GM19025 (cell line): ENCODE measurements around the gene KNDC1.

Source experiments
- ATAC-seq: cut with Tn5 transposase; IDR thresholded peaks from one replicate; pipeline ENCODE4 v1.9.1; 2021; ENCODE audit warnings: mild to moderate bottlenecking, low read depth, moderate library complexity; ENCODE audit not compliant: unreplicated experiment

Gene KNDC1

DNA sequence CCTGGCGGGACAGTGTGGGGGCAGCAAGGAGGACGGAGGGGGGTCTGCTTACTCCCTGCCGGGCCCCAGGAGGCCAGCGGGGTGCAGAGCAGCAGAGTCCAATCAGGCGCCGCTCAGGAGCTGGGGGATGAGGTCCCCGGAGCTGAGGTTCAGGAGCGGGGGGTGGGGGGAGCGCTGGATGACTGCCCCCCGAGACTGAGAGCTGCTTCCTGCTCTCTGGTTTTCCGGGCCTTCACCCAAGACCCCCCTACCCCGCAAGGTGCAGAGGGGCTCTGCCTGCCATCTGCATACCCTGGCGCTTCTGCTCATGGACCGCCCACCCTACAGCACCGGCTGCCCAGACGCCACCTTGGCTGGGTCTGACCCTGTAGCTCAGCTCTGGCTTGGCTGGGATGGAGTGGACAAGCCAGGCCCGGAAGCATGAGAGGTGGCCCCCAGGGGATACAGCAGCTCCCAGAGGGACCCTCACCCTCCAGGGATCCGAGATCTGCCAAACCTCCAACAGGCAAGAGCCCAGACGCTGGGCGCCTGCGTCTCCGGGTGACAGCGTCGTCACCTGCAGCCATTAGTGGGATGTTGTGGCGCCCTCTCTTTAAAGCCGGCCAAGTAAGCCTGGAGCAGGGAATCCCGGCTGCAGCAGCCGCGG is 930 bp downstream of the KNDC1 start:
- no peak for ATAC-seq

DNA sequence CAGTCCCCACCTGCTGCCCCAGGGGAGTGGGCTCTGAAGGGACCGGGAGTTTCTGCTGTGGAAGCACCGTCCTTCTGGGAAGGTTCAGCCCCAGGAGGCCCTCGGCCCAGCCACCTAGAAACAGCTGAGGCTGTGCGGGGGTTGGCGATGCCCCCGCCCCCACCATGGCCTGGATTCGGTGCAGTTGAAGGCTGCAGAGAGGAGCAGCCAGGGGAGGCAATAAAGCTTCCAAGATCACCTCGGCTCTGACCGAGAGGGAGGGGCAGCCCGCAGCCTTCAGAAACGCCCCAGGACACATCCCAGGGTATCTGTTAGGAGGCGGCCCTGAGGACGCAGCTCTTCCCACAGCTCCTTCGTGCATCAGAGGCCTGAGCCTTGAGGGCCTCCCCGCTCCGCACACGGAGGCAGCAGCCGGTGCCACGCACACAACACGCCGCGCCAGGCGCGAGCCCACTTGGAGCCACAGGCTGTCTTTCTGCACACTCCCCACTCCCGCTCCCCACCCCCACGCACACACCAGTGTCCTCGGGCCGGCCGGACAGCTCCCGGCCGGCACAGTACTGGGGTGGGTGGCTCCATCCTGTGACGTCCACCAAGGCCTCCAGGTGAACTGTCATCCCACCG is 1.6 kb downstream of the KNDC1 start:
- no peak for ATAC-seq

DNA sequence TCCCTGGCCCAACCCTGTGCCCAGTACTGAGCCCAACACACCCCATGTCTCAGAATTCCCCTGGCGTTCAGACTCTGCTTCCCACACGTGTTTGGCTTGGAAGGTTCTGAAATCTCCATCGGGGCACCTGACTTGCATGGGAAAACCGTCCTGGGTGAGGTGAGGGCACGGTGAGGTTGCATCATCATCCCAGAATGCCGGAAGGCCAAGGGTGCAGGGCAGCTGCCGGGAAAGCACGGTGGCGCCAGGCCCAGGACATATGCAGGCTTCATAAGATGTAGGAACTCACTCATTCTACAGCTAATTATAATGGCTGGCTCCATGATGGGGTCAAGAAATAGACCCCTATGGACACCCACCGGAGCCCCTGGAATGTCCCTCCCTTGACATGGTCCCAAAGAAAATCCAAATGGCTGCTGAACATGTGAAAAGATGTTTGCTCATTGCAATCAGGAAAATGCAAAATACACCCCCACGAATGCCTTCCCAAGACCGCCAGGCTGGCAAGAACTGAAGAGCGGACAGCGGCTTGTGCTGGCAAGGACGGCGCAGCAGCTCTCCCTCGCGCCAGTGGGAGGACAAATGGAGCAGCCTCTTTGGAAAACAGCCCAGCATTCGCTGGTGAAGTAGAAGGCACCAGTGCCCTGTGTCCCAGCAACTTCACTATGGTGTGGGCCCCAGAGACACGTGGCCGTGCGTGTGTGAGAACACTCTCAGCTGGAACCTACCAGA is 2.3 kb downstream of the KNDC1 start:
- no peak for ATAC-seq

DNA sequence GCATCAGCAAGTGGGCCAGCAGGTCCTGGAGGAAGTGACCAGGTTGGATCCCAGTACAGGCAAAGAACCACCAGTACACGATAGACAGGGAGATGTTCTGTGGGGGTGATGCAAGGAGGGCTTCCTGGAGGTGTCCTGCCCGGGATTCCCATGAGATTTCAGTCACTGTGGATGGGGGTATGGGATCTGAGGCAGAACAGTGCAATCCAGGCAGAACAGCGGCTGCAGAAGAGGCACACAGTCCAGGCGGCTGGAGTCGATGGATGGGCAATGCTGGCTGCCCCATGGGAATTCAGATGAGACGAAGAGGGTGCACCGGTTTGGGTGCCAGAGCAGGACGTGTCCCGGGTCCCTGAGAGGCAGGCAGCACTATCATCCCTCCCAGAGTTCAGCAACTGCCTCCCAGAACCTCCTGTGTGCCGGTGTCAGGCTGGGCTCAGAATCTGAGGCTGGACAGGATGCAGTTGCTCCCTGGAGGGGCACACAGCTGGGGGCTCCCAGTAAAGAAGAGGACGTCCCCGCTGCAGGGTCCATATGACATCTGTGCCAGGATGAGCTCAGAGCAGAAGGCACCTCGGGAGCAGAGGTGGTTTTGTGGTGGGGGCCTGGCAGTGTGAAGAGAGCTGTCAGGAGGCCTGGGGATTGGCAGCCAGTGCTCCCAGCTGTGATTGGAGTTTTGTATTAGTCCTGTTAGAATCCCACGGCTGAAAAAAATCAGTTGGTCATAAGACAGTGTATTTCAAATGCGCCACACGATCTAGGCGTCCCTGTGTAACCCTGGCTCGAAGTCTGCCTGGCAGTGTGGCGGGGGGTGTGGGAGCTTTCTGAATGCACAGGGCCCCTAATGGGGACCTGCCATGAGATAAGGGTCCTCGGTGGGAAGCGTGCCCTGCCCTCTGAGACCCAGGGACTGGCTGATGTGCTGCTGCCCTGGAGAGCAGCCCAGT is 3.2 kb downstream of the KNDC1 start:
- ATAC-seq = no peak

DNA sequence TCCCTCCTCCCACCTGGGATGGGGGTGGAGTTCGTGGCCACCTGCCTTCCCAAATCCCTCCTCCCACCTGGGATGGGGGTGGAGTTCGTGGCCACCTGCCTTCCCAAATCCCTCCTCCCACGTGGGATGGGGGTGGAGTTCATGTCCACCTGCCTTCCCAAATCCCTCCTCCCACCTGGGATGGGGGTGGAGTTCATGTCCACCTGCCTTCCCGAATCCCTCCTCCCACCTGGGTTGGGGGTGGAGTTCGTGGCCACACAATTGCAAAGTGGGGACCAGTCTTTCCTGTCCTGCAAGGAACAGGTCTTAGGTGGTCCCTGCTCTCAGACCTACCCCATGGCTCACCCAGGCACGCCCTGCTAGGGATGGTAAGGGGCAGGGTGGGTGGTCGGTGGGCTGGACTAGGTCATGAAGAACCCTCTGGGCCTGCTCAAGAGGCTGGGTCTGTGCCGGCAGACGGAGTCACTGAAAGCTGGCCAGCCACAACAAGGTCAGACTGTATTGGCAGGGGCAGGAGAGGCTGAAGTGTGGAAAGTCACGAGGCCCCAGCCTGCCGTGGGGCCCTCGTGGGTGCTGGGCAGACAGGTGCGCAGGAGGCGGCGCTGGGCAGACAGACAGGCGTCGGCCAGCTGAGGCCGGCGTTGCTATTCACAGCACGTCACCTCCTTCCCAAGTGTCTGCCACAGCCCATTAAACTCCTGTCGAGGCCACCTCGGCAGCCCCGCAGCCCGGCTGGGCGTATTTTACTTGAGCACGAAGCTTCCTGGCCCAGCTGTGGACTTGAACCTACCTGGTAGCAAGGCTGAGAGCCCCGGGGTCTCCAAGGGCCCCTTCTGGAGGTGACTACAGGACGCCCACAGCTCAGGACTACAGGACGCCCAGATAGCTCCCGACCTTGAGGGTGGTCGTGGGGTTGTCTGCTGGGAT is 4.1 kb downstream of the KNDC1 start:
- ATAC-seq = no peak

DNA sequence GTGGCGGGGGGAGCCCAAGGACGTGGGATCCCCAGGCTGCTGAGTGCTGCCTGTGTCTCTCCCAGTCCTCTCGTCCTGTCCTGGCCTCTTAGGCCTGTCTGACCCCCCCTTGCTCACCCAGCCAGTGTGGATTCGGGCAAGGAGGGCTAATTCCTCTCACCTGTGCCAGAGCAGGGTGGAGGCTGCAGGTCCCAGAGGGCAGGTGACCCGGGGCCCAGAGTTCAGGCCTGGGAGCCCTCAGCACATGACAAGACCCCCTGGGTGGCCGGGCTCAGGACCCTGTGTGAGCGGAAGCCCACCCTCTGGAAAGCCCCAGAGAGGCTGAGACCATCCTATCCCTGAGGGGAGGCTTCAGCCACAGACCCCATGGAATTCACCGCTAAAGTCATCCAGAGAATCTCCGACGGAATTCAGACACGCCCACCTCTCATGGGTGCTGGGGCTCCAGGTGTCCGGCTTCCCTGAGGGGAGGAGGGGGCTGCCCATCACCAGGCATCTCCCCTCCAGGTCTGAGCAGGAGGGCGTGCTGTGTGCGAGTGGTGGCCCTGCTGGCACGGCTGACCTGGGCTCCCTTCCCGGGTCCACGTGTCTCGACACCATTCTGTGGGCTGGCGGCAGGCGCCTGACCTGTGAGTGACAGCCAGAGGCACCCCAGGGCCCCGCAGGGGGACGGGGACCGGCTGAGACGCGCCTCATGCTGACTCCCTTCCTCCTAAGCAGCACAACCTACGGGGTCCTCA is 5.0 kb downstream of the KNDC1 start:
- ATAC-seq = no peak

DNA sequence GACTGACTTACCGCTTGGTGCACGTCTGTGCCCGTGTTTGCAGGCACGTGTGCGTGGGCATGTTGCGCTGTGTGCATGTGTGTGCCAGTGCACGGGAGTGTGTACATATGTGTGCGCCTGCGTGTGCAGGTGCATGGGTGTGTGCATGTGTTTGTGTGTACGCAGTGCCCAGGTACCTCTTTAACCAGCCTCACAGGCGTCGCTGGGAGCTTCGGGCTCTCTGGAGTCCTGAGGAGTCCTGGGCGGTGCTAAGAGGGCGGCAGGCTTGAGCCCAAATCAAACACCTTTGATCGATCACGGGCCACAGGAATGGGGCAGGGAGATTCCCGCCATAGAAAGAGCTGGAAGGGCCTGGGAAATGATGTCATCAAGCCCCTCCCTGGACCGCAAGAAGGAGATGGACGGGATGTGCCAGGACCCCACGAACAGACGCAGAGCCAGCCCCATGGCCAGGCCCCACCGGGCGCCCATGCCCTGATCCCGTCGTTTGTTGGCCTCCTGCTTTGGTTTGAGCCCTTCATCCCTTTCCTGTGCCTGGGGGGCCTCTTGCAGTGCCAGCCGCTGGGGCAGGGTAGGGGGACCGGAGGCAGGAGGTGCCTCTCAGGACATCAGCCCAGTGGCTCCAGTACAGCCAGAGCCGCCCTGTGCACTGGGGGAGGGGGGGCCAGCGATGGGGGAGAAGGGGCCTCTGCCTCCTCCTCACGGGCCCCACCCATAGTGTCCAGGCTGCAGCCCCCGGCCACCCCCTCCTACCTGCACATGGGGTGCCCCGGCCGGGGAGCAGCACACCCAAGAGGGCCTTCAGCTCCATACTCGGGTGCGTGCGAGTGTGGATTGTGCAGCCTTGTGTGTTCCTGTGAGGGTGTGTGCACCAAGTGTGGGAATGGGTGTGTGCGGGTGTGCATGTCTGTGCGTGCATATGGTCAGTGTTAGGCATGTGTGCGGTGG is 5.8 kb downstream of the KNDC1 start:
- no peak for ATAC-seq

DNA sequence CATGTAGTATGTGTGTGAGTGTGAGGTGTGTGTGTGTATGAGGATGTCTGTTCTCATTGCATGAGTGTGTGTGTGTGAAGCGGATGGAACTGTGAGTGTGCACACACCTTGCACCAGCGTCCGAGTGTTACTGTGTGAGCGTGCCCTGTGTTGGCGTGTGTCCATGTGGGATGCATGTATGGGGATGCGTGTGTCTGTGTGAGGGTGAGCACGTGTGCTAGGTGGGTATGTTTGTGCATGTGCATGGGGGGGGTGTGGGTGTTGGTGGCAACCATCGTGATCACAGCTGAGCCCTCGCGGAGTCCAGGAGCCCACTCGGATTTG is 6.4 kb downstream of the KNDC1 start:
- no peak for ATAC-seq

DNA sequence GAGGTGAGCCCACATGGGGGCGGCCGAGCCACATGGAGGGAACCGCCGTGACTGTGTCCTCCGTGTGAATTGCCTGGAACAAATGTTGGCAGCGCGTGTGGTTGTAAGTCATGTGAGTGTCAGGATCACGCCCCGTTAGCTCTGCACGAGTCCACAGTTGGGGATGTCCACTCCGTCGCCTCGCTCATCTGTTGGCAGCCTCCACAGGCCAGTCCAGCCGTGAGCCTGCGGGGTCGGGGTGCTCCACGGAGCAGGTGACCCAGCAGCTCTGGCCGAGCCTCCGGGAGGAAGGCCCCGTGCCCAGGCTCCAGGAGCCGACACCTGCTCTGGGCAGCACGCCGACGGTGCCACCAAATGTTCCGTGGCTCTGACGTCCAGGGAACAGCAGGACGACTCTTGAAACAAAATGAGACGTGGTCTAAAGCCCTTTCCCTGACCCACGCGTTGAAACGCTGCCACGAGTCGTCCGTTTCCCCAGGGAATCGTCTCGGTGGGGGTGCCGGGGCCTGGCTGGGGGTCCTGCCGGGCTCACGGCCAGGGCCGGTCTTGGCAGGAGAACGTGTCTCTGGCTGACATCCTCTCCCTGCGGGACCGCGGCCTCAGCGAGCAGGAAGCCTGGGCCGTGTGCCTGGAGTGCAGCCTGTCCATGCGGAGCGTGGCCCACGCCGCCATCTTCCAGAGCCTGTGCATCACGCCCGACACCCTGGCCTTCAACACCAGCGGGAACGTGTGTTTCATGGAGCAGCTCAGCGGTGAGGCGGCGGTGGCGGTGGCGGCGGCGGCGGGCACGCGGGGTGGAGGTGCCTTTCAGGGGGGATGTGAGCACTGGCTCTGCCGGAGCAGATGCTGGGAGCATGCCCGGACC is 7.0 kb downstream of the KNDC1 start:
- no peak for ATAC-seq

DNA sequence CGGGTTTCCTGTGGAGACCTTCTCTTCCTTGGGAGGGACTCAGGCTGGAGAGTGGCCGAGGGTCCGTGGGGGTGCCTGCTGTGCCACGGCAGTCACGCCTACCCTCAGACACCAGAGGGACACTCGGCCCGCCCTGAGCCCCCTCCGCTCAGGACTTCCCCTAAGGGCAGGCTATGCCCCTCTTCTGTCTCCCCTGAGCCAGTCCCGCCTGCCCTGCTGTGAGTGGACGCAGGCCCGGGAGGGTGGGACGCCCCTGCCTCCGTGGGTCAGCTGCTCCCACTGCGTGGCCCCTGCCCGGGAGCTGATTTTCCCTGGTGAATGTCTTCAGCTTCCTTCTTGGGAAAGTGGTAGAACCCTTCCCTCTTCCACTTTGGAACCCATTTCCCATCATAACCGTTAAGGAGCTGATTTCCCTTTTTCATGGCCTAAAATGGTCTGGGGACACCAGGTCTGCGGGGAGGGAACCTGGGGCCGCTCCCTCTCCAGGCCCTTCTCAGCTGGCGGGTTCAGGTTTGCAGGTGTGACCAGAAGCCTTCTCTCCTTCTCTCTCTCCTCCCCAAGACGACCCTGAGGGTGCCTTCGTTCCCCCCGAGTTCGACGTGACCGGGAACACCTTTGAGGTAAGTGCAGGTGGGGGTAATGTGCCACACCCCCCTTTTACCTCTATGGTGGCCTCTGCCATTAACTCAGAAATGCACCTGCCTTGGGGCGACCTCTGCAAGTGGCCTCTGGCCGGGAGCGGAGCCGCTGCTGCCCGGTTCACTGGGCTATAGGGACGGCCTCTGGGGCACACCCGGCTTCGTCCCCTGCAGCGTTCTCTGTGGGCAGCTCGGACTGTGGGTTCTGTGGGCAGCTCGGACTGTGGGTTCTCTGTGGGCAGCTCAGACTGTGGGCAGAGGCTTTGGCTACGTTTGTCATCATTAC is 7.9 kb downstream of the KNDC1 start:
- no peak for ATAC-seq

DNA sequence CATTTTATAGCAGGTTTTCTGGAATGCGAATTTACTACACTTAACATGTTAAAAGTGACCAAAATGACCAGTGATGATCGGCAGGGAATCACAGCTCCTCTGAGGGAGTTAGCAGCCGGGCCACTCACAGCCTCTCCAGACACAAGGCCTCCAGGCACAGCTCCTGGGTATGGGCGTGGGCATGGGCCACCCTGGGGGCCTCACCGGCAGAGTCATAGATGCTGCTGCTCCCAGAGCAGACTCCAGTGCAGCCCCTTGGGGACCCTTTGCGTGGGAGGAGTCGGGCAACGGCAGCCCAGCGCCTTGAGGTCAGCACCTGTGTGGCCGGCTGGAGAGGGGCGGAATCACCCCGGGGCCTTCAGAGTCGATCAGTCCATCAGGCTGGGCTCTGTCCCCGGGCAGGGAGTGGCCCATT is 8.6 kb downstream of the KNDC1 start:
- no peak for ATAC-seq

DNA sequence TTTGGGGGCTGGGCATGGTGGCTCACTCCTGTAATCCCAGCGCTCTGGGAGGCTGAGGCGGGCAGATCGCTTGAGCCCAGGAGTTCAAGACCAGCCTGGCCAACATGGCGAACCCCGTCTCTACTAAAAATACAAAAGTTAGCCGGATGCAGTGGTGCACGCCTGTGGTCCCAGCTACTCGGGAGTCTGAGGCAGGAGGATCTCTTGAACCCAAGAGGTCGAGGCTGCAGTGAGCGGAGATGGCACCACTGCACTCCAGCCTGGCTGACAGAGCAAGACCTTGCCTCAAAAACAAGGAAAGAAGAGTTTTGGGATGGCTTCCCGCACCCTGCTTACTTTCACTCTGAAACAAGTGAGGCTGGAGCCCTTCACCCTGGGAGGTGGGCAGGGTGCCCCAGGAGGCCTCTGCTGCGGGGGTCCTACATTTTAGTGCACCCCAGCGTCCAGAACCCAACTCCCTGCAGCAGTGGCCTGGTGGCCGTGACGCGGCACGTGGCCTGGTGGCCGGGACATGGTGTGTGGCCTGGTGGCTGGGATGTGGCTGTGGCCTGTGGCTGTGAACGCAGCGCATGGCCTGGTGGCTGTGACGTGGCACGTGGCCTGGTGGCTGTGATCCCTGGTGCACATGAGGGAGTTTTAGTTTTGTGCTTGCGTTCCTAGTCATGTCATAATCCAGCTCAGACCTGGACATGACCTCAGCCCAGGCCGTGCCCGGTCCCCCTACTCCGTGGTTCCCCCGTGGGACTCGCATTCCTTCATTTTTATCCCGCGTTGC is 9.3 kb downstream of the KNDC1 start:
- ATAC-seq = no peak

DNA sequence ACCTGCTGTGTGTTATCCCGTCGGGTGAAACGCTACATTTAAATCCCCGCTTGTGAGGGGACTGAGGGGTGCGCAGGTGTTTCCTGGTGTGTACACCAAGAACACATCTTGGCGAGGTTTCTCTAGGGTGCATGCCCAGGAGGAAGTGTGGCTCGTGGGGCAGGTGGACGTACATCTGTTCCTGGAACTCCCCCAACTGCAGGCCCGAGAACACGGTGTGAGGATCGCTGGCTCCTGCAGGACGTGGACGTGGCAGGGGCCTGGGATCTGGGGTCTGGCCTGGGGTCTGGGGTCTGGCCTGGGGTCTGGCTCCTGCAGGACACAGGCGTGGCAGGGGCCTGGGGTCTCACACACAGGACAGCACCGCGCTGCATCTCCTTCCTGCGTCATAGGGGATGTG is 10.1 kb downstream of the KNDC1 start:
- no peak for ATAC-seq

DNA sequence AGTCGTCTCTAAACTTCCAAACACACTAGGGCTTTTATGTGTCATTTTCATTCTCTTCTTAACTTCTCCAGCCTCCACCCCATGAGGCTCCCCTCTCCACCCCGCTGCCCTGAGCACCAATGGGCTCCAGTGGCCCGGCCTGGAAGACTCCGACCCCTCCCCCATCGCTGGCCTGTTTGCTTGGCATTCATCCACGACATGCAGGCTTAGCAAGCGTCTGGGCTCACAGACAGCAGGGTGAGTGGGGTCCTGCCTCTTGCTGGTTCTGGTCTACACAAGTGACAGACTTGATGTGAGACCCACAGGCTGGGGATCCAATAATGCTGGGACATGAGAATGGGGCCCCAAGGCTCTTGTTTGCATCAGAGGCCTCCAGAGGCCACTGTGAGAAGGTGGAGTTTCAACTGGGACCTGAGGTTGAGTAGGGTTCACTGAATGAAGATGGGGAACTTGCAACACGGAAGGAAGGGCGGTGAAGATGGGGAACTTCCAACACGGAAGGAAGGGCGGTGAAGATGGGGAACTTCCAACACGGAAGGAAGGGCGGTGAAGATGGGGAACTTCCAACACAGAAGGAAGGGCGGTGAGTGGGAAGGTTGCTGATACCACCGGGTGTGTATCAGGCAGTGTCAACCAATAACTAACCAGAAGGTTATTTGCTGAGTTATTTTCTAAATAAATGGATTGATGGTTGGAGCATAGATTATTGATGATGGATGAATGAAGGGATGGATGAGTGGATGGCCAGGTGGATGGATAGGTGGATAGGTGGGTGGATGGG is 14.0 kb downstream of the KNDC1 start:
- ATAC-seq = no peak
